ENCODE data around the gene TMEM245. TPM values are rescaled to one million over a fixed set of nuclear protein-coding genes. Genes with fewer than 3 reads are reported as not detected.

Gene TMEM245
- total RNA-seq, 1 experiment from 2014 or later = 34.8 TPM

GRCh38 chr9:108991479-108991878 is 128.3 kb downstream of the TMEM245 start (continued):
- TF ChIP-seq, protein P1, sequence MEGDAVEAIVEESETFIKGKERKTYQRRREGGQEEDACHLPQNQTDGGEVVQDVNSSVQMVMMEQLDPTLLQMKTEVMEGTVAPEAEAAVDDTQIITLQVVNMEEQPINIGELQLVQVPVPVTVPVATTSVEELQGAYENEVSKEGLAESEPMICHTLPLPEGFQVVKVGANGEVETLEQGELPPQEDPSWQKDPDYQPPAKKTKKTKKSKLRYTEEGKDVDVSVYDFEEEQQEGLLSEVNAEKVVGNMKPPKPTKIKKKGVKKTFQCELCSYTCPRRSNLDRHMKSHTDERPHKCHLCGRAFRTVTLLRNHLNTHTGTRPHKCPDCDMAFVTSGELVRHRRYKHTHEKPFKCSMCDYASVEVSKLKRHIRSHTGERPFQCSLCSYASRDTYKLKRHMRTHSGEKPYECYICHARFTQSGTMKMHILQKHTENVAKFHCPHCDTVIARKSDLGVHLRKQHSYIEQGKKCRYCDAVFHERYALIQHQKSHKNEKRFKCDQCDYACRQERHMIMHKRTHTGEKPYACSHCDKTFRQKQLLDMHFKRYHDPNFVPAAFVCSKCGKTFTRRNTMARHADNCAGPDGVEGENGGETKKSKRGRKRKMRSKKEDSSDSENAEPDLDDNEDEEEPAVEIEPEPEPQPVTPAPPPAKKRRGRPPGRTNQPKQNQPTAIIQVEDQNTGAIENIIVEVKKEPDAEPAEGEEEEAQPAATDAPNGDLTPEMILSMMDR (IDR thresholded peaks at IDR 0.05 in 2 of 3, conservative IDR thresholded peaks at IDR 0.05 in 1 of 3; ENCODE audit: borderline replicate concordance in 1 of 3, insufficient read depth in 1 of 3, low read depth in 2 of 3, low read length in 2 of 3) = no peak

GRCh38 chr9:108983885-108984284 is 135.9 kb downstream of the TMEM245 start:
- no TSS peak for BruUV-seq (replicated peaks)
- H3K9ac ChIP-seq (ENCODE audit: low read length) = no peak overlapping the region
- no peak overlapping the region for H3K27ac ChIP-seq (ENCODE audit: low read depth, low read length)
- no peak for ATAC-seq
- DNase-seq (ENCODE audit: low read depth, low spot score) = no peak
- no peaks in the 10 kb centered on the region for H3K4me1 ChIP-seq (ENCODE audit: control insufficient read depth in 1 of 2, insufficient read depth in 2 of 2, low read length in 2 of 2)
- no peak overlapping the region for H3K4me2 ChIP-seq (ENCODE audit: low read length)
- H3K36me3 ChIP-seq (ENCODE audit: control insufficient read depth in 1 of 2, insufficient read depth in 2 of 2, low read length in 2 of 2) = peaks cover 2 to 45% of the 10 kb centered on the region in 2 experiments; a peak in 3 of 4 replicates
- intact Hi-C loops (cut with micrococcal nuclease) = no loop called here
- H3K27me3 ChIP-seq (ENCODE audit: insufficient read depth, low read length) = no peaks in the 10 kb centered on the region
- ChIA-PET POLR2A (no interaction called here), CTCF (no interaction called here), RAD21 (ENCODE audit: low non-redundant PET in 1 of 2, low total read pairs in 2 of 2, uncharacterized antibody in 2 of 2, unreplicated experiment in 2 of 2) (no interaction called here)
- TF ChIP-seq POLR2AphosphoS5 (IDR thresholded peaks at IDR 0.05; ENCODE audit: low read depth, low read length) = no peak
- no peak for TF ChIP-seq CBX3 (IDR thresholded peaks at IDR 0.05; ENCODE audit: low read depth)
- no peak for TF ChIP-seq ATF3 (IDR thresholded peaks at IDR 0.05)
- TF ChIP-seq EZH2 (IDR thresholded peaks at IDR 0.05) = no peak
- no peak for TF ChIP-seq SIN3A (IDR thresholded peaks at IDR 0.05; ENCODE audit: low read depth)
- TF ChIP-seq JUND (IDR thresholded peaks at IDR 0.05) = no peak
- no peak for TF ChIP-seq EZH2phosphoT487 (IDR thresholded peaks at IDR 0.05; ENCODE audit: borderline replicate concordance)
- no peak for TF ChIP-seq SRF (IDR thresholded peaks at IDR 0.05; ENCODE audit: low read depth)
- TF ChIP-seq TCF7L2 (IDR thresholded peaks at IDR 0.05; ENCODE audit: borderline replicate concordance, extremely low read depth, insufficient read depth, insufficient read length) = no peak
- TF ChIP-seq, protein P2, sequence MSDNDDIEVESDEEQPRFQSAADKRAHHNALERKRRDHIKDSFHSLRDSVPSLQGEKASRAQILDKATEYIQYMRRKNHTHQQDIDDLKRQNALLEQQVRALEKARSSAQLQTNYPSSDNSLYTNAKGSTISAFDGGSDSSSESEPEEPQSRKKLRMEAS (IDR thresholded peaks at IDR 0.05) = no peak
- TF ChIP-seq, protein P3, sequence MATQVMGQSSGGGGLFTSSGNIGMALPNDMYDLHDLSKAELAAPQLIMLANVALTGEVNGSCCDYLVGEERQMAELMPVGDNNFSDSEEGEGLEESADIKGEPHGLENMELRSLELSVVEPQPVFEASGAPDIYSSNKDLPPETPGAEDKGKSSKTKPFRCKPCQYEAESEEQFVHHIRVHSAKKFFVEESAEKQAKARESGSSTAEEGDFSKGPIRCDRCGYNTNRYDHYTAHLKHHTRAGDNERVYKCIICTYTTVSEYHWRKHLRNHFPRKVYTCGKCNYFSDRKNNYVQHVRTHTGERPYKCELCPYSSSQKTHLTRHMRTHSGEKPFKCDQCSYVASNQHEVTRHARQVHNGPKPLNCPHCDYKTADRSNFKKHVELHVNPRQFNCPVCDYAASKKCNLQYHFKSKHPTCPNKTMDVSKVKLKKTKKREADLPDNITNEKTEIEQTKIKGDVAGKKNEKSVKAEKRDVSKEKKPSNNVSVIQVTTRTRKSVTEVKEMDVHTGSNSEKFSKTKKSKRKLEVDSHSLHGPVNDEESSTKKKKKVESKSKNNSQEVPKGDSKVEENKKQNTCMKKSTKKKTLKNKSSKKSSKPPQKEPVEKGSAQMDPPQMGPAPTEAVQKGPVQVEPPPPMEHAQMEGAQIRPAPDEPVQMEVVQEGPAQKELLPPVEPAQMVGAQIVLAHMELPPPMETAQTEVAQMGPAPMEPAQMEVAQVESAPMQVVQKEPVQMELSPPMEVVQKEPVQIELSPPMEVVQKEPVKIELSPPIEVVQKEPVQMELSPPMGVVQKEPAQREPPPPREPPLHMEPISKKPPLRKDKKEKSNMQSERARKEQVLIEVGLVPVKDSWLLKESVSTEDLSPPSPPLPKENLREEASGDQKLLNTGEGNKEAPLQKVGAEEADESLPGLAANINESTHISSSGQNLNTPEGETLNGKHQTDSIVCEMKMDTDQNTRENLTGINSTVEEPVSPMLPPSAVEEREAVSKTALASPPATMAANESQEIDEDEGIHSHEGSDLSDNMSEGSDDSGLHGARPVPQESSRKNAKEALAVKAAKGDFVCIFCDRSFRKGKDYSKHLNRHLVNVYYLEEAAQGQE (IDR thresholded peaks at IDR 0.05; ENCODE audit: low read depth) = no peak
- H2AFZ ChIP-seq (ENCODE audit: low read depth, low read length, poor library complexity, severe bottlenecking) = no peak overlapping the region
- H3K9me3 ChIP-seq (ENCODE audit: control insufficient read depth in 1 of 2, insufficient read depth in 1 of 2, low read depth in 1 of 2, low read length in 2 of 2) = no peaks in the 10 kb centered on the region; a peak in 1 of 4 replicates
- H3K9me2 ChIP-seq (ENCODE audit: insufficient read depth) = no peaks in the 10 kb centered on the region
- no peak overlapping the region for H3K4me3 ChIP-seq (replicated peaks in 1 of 2; ENCODE audit: low read depth in 1 of 2, low read length in 2 of 2)
- H3K79me2 ChIP-seq (ENCODE audit: insufficient read depth, low read length) = peaks cover 6% of the 10 kb centered on the region; the same call in 1 of the 2 replicates
- H4K20me1 ChIP-seq (ENCODE audit: insufficient read depth) = no peaks in the 10 kb centered on the region
